GM13976 (cell line): ENCODE measurements around the gene LCLAT1.

Experiments used
- DNase-seq: peaks from one replicate; pipeline ENCODE4 v3.0.0; 2012; ENCODE audit warnings: low spot score
- CTCF ChIP-seq: IDR thresholded peaks from 2 replicates; pipeline ENCODE4 v1.5.1; 2012; ENCODE audit warnings: borderline replicate concordance, mild to moderate bottlenecking; ENCODE audit not compliant: insufficient read depth; ENCODE audit errors: extremely low read depth, missing control alignments, control extremely low read depth
- in situ Hi-C: fragments of 300-500 bp; cut with MboI; formaldehyde crosslinking; loops from one replicate; pipeline ENCODE4 v1.12.0; 2022; ENCODE audit warnings: low sequenced_read_pairs, mixed read lengths, inconsistent platforms; ENCODE audit not compliant: unreplicated experiment

LCLAT1 gene

GRCh38 chr2:30447149-30448045 lies at the start of gene LCLAT1:
LCLAT1 (plus strand) TSS chr2:30447246; CDS start chr2:30525591, 78,345 bp downstream.
- DNase-seq, result peak; percentile 92
- in situ Hi-C loops, result no loop called here
- no peak for TF ChIP-seq CTCF

- no peak for DNase-seq
Measured at GRCh38 chr2:30398084-30398873, 48.8 kb upstream of the LCLAT1 start.

GRCh38 chr2:30400151-30400954 lies 46.7 kb upstream of the LCLAT1 start:
- TF ChIP-seq CTCF, result no peak
- in situ Hi-C loops, result no loop called here
- DNase-seq, result no peak

More at GRCh38 chr2:30398084-30398873, 48.8 kb upstream of the LCLAT1 start:
- TF ChIP-seq CTCF, result no peak
- in situ Hi-C loops, result no loop called here

- DNase-seq, result no peak
- no peak for TF ChIP-seq CTCF
- in situ Hi-C loops, result no loop called here
Measured at GRCh38 chr2:30402441-30403182, 44.4 kb upstream of the LCLAT1 start.

- no peak for TF ChIP-seq CTCF
- in situ Hi-C loops, result no loop called here
- DNase-seq, result no peak
Measured at GRCh38 chr2:30403592-30404312, 43.3 kb upstream of the LCLAT1 start.
